HG02840 (cell line): Measurements from ENCODE around the gene SERINC3.
"Not testable (repeated sequence)": the region's sequence is repeated elsewhere in the genome, so short reads cannot be mapped to it uniquely, and the experiment has no call there.

Source experiments
- ATAC-seq: cut with Tn5 transposase; IDR thresholded peaks from one replicate; pipeline ENCODE4 v1.9.1; 2021; ENCODE audit warnings: mild to moderate bottlenecking, moderate library complexity, moderate number of reproducible peaks; ENCODE audit not compliant: unreplicated experiment, low FRiP score

SERINC3 gene

GRCh38 chr20:44495802-44496481 lies 25.9 kb downstream of the SERINC3 start:
- no peak for ATAC-seq

GRCh38 chr20:44495257-44495656 lies 26.6 kb downstream of the SERINC3 start:
- no peak for ATAC-seq

- no peak for ATAC-seq
Observed at GRCh38 chr20:44494681-44495080, 27.2 kb downstream of the SERINC3 start.

GRCh38 chr20:44494266-44494665 lies 27.6 kb downstream of the SERINC3 start:
- no peak for ATAC-seq

- no peak for ATAC-seq
Observed at GRCh38 chr20:44491635-44492395, 30.1 kb downstream of the SERINC3 start.

- no peak for ATAC-seq
Observed at GRCh38 chr20:44489931-44490330, 31.9 kb downstream of the SERINC3 start.

GRCh38 chr20:44489223-44489622 lies 32.6 kb downstream of the SERINC3 start:
- no peak for ATAC-seq

GRCh38 chr20:44488551-44488950 lies 33.3 kb downstream of the SERINC3 start:
- no peak for ATAC-seq

- no peak for ATAC-seq
Observed at GRCh38 chr20:44485830-44486198, 36.1 kb downstream of the SERINC3 start.

GRCh38 chr20:44485078-44485829 lies 36.6 kb downstream of the SERINC3 start:
- no peak for ATAC-seq

- no peak for ATAC-seq
Observed at GRCh38 chr20:44483112-44483511, 38.8 kb downstream of the SERINC3 start.

GRCh38 chr20:44481719-44482416 lies 40.0 kb downstream of the SERINC3 start:
- no peak for ATAC-seq

- no peak for ATAC-seq
Observed at GRCh38 chr20:44480097-44480496, 41.8 kb downstream of the SERINC3 start.

GRCh38 chr20:44479643-44480042 lies 42.2 kb downstream of the SERINC3 start:
- ATAC-seq: no peak

GRCh38 chr20:44478206-44478605 lies 43.7 kb downstream of the SERINC3 start:
- ATAC-seq: no peak

- ATAC-seq: no peak
Observed at GRCh38 chr20:44477151-44477550, 44.7 kb downstream of the SERINC3 start.

GRCh38 chr20:44475694-44476560 lies 45.9 kb downstream of the SERINC3 start, which contains the start of gene TTPAL:
Gene TTPAL, plus strand, starts transcription at chr20:44475874. Its CDS starts 4,126 bp downstream, at chr20:44480000.
- peak; percentile 78 for ATAC-seq

GRCh38 chr20:44475372-44475693 lies 46.5 kb downstream of the SERINC3 start:
- ATAC-seq: no peak

GRCh38 chr20:44472283-44472682 lies 49.6 kb downstream of the SERINC3 start:
- ATAC-seq: not testable (repeated sequence)

GRCh38 chr20:44471481-44471882 lies 50.4 kb downstream of the SERINC3 start:
- no peak for ATAC-seq
